GM23248 (cell line): ENCODE measurements around the gene CNKSR1. TPM values are rescaled to one million over a fixed set of nuclear protein-coding genes. Genes with fewer than 3 reads are reported as not detected.

Experiments used
- DNase-seq: peaks from one replicate; pipeline ENCODE4 v3.0.0-alpha.2; 2015
- H2AFZ ChIP-seq: fragments of 200-600 bp; sonication (generic); 2 replicates; pipeline ENCODE4 v1.6.1; 2016; ENCODE audit warnings: antibody characterized with exemption
- H3F3A ChIP-seq: fragments of 200-600 bp; sonication (generic); 2 replicates; pipeline ENCODE4 v1.6.1; 2016; ENCODE audit warnings: mild to moderate bottlenecking, antibody characterized with exemption, mixed run types; ENCODE audit not compliant: insufficient read depth
- H3K27ac ChIP-seq: fragments of 200-600 bp; sonication (generic); 2 replicates; pipeline ENCODE4 v1.5.1; 2016; ENCODE audit warnings: mild to moderate bottlenecking
- H3K27me3 ChIP-seq: fragments of 200-600 bp; sonication (generic); replicated peaks from 2 replicates; pipeline ENCODE4 v1.6.1; 2016; ENCODE audit warnings: mild to moderate bottlenecking; ENCODE audit not compliant: insufficient read depth
- H3K36me3 ChIP-seq: fragments of 200-600 bp; sonication (generic); 2 replicates; pipeline ENCODE4 v1.6.1; 2016; ENCODE audit warnings: low read depth, mild to moderate bottlenecking
- H3K4me1 ChIP-seq: fragments of 200-600 bp; sonication (generic); 2 replicates; pipeline ENCODE4 v1.6.1; 2016; ENCODE audit warnings: mild to moderate bottlenecking; ENCODE audit not compliant: insufficient read depth
- H3K4me2 ChIP-seq: fragments of 200-600 bp; sonication (generic); one replicate; pipeline ENCODE4 v1.6.1; 2016; ENCODE audit warnings: mild to moderate bottlenecking; ENCODE audit not compliant: unreplicated experiment
- H3K4me3 ChIP-seq: fragments of 200-600 bp; sonication (generic); 2 replicates; pipeline ENCODE4 v1.5.1; 2016; ENCODE audit warnings: mild to moderate bottlenecking
- H3K79me2 ChIP-seq: fragments of 200-600 bp; sonication (generic); 2 replicates; pipeline ENCODE4 v1.6.1; 2016; ENCODE audit warnings: mild to moderate bottlenecking; ENCODE audit not compliant: insufficient read depth
- H3K9ac ChIP-seq: fragments of 200-600 bp; sonication (generic); 2 replicates; pipeline ENCODE4 v1.6.1; 2016; ENCODE audit warnings: mild to moderate bottlenecking
- H3K9me2 ChIP-seq: fragments of 200-600 bp; sonication (generic); 2 replicates; pipeline ENCODE4 v1.6.1; 2016; ENCODE audit warnings: mixed run types, mild to moderate bottlenecking, moderate library complexity; ENCODE audit not compliant: insufficient read depth
- H3K9me3 ChIP-seq: fragments of 200-600 bp; sonication (generic); one replicate; pipeline ENCODE4 v1.6.1; 2017; ENCODE audit warnings: low read depth
- H4K20me1 ChIP-seq: fragments of 200-600 bp; sonication (generic); 2 replicates; pipeline ENCODE4 v1.6.0; 2016; ENCODE audit not compliant: insufficient read depth
- EZH2 ChIP-seq: fragments of 200-600 bp; sonication (generic); IDR thresholded peaks from 2 replicates; pipeline ENCODE4 v1.6.1; 2018; ENCODE audit warnings: antibody characterized with exemption, mild to moderate bottlenecking; ENCODE audit not compliant: insufficient read depth, poor library complexity, severe bottlenecking
- EZH2phosphoT487 ChIP-seq: fragments of 200-600 bp; sonication (generic); IDR thresholded peaks from 2 replicates; pipeline ENCODE4 v1.6.1; 2018; ENCODE audit warnings: antibody characterized with exemption, moderate library complexity, mild to moderate bottlenecking, low read depth; ENCODE audit not compliant: insufficient read depth
- WGBS, 2 experiments: methylation state at CpG; one replicate each; pipeline ENCODE4 v1.1.6; 2015 to 2017; ENCODE audit warnings: low lambda C conversion rate in 2 of 2, low coverage in 1 of 2; ENCODE audit errors: missing lambda C conversion rate in 2 of 2; 5-methylcytosine and 5-hydroxymethylcytosine counted together
- in situ Hi-C: fragments of 300-500 bp; cut with MboI; formaldehyde crosslinking; loops from 2 replicates; pipeline ENCODE4 v1.15.0; 2020
- polyA plus RNA-seq: library from polyadenylated mRNA; unstranded; fragments of >200 nt; fragmentation: Nextera tagmentation; extraction: Ambion mirVana; gene quantifications from 2 replicates; pipeline ENCODE4 v1.2.1, GENCODE V29; 2016
- total RNA-seq: library from RNA; depleted of rRNA; stranded (reverse); fragments of >200 nt; shearing (Covaris generic); gene quantifications from 2 replicates; pipeline ENCODE4 v1.2.3, GENCODE V29; 2014

Gene CNKSR1
- total and polyA plus RNA-seq, 2 experiments from 2014 or later, result not detected

DNA sequence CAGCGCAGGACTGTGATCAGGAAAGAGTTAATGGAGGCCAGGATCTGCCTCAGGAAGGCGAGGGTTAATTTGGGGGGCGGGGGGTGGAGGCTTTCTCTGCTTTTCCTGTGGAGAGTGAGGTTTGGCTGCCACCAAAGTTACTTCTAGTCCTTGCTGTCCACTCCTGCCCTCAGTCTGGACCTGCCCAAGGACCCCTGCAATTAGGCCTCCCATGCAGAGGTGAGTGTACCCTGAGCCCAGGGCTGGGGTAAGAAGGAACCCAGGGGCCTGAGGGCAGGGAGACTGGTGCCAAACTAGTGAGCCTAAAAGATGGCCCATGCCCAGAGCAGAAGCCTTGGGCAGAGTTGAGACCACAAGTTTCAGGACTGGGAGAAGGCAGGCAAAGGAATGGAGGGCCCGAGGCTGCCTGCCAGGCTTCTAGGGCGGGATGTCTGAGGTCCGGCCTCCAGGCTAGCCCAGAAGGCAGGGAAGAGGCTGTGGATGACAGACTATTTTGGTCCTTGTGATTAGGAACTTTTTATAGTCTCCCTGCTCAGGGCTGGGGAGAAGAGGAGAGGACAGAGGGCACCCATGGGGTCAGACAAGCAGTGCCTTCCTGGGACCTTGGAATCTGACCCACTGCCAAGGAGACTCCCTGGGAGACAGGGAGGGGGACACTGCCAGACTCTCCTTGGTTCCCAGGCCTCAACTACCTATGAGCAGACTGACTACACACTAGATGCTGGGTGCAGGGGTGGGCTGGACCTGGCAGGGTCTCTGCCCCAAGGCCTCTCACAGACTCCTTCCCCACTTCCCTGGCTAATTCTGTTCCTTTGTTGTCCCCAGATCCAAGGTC lies 18.2 kb upstream of the CNKSR1 start, which contains the start of gene FAM110D:
Gene FAM110D, plus strand, starts transcription at position 172 of the 835 bp plus-strand sequence. CDS start 2,213 bp downstream, outside the sequence.
- TF ChIP-seq EZH2phosphoT487 (no peak), EZH2 (no peak)
- Histone ChIP-seq H3K9ac (no peak within 1 kb of the TSS), H4K20me1 (no peaks in the 10 kb centered on the region), H3K9me2 (no peaks in the 10 kb centered on the region), H3F3A (no peaks in the 10 kb centered on the region), H3K4me3 (no peak within 1 kb of the TSS), H3K79me2 (no peaks in the 10 kb centered on the region), H3K4me1 (no peaks in the 10 kb centered on the region), H3K36me3 (no peaks in the 10 kb centered on the region), H3K27ac (no peak within 1 kb of the TSS), H3K9me3 (no peaks in the 10 kb centered on the region), H3K4me2 (no peak within 1 kb of the TSS), H3K27me3 (peaks cover 16% of the 10 kb centered on the region), H2AFZ (no peak within 1 kb of the TSS)
- no peak for DNase-seq
- in situ Hi-C loops, result no loop called here
- WGBS, 2 experiments, result 53 to 72% methylated on average over 6 of the region's 6 CpGs

- in situ Hi-C loops, result no loop called here
- Histone ChIP-seq H3K9me3 (no peaks in the 10 kb centered on the region), H4K20me1 (no peaks in the 10 kb centered on the region), H2AFZ (no peak overlapping the region), H3K27ac (no peak overlapping the region), H3K4me2 (no peak overlapping the region), H3K79me2 (no peaks in the 10 kb centered on the region), H3K9ac (no peak overlapping the region), H3K36me3 (no peaks in the 10 kb centered on the region), H3K27me3 (peaks cover 16% of the 10 kb centered on the region), H3F3A (no peaks in the 10 kb centered on the region), H3K4me1 (no peaks in the 10 kb centered on the region), H3K4me3 (no peak overlapping the region), H3K9me2 (no peaks in the 10 kb centered on the region)
- no peak for DNase-seq
- WGBS, 2 experiments, result 73 to 94% methylated on average over 3 to 4 of the region's 4 CpGs
- TF ChIP-seq EZH2, result no peak
- no peak for TF ChIP-seq EZH2phosphoT487
Observed at GRCh38 chr1:26159743-26160039, 17.6 kb upstream of the CNKSR1 start.

DNA sequence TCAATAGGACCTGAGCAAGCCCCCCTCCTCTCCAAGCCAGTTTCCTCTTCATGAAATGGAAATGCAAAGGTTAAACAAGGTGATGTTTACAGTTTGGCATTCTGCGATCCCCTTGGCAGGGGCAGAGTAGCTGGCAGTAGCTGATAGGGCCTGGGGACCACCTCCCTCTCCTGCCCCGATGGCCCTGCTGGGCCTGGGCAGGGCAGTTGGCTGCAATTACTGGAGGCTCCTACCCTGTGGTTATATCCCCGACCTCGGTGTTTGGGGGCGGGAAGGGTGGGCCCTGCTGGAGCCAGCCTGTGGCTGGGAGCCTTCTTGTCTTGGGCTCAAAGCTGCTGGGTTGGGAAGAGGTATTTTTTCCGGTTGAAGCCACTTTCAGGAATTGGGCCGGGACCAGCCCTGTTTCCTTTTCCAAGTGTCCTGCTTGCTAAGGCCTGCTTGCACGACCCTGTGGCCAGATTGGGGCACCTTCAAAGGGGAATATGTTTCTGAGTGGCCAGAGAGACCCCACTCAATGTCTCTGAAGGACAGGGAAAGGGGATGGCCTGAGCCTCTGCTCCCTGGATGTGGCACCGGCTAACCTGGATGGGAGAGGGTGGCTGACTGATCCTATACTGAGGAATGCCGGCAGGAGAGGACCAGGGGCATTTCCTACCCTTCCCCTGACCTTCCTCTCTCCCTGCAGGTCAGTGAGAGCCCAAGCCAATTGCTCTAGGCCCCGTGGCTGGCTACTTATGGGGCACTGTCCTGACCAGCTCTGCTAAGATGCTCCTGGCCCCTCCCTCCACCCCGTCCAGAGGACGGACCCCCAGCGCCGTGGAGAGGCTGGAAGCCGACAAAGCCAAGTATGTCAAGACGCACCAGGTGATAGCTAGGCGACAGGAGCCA lies 16.5 kb upstream of the CNKSR1 start:
- peak overlapping the region; percentile 83 for H2AFZ ChIP-seq
- in situ Hi-C loops, result no loop called here
- 50 to 54% methylated on average over 17 to 18 of the region's 18 CpGs for WGBS, 2 experiments
- peaks cover 16% of the 10 kb centered on the region for H3K27me3 ChIP-seq
- no peaks in the 10 kb centered on the region for H3K4me1 ChIP-seq
- no peak overlapping the region for H3K27ac ChIP-seq
- H3K4me2 ChIP-seq, result peak overlapping the region; percentile 97
- H4K20me1 ChIP-seq, result no peaks in the 10 kb centered on the region
- H3K79me2 ChIP-seq, result no peaks in the 10 kb centered on the region
- H3K4me3 ChIP-seq, result peak overlapping the region; percentile 70
- TF ChIP-seq EZH2phosphoT487 (no peak), EZH2 (no peak)
- no peaks in the 10 kb centered on the region for H3K9me3 ChIP-seq
- H3F3A ChIP-seq, result no peaks in the 10 kb centered on the region
- no peak for DNase-seq
- no peak overlapping the region for H3K9ac ChIP-seq
- no peaks in the 10 kb centered on the region for H3K9me2 ChIP-seq
- no peaks in the 10 kb centered on the region for H3K36me3 ChIP-seq

DNA sequence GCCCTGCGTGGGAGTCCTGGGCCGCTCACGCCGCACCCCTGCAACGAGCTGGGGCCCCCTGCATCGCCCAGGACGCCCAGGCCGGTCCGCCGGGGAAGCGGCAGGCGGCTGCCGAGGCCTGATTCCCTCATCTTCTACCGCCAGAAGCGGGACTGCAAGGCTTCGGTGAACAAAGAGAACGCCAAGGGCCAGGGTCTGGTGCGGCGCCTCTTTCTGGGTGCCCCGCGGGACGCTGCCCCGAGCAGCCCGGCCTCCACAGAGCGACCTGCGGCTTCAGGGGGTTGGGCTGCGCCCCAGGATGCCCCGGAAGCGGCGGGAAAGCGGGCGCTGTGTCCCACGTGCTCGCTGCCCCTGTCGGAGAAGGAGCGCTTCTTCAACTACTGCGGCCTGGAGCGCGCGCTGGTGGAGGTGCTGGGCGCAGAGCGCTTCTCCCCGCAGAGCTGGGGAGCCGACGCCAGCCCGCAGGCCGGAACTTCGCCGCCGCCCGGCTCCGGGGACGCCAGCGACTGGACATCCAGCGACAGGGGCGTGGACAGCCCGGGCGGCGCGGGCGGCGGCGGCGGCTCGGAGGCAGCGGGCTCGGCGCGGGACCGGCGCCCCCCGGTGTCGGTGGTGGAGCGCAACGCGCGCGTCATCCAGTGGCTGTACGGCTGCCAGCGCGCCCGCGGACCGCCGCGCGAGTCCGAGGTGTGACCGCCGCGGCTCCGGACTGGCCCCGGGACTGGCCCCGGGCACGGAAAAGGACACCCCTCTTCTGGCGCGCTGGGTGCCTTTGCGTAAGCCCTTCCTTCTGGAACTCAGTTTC lies 15.7 kb upstream of the CNKSR1 start:
- Histone ChIP-seq H3K4me1 (no peaks in the 10 kb centered on the region), H3F3A (no peaks in the 10 kb centered on the region), H2AFZ (peak overlapping the region; percentile 83), H3K9me3 (no peaks in the 10 kb centered on the region), H3K79me2 (no peaks in the 10 kb centered on the region), H3K4me3 (peak overlapping the region; percentile 70), H3K9me2 (no peaks in the 10 kb centered on the region), H3K36me3 (no peaks in the 10 kb centered on the region), H3K9ac (0 out of 2 replicates have a peak overlapping the region, but pooled peaks have one; percentile 33), H3K4me2 (peak overlapping the region; percentile 97), H3K27me3 (peaks cover 16% of the 10 kb centered on the region), H4K20me1 (no peaks in the 10 kb centered on the region), H3K27ac (no peak overlapping the region)
- DNase-seq, result peak; percentile 75
- TF ChIP-seq EZH2phosphoT487, result no peak
- TF ChIP-seq EZH2, result no peak
- 2 to 4% methylated on average over 28 to 69 of the region's 98 CpGs for WGBS, 2 experiments
- in situ Hi-C loops, result no loop called here
